HG03354 (cell line): ENCODE results near the gene KIRREL3.

Experiments used
- ATAC-seq: cut with Tn5 transposase; IDR thresholded peaks from one replicate; pipeline ENCODE4 v1.9.1; 2021; ENCODE audit warnings: mild to moderate bottlenecking; ENCODE audit not compliant: unreplicated experiment, poor library complexity, severe bottlenecking

KIRREL3 gene

DNA sequence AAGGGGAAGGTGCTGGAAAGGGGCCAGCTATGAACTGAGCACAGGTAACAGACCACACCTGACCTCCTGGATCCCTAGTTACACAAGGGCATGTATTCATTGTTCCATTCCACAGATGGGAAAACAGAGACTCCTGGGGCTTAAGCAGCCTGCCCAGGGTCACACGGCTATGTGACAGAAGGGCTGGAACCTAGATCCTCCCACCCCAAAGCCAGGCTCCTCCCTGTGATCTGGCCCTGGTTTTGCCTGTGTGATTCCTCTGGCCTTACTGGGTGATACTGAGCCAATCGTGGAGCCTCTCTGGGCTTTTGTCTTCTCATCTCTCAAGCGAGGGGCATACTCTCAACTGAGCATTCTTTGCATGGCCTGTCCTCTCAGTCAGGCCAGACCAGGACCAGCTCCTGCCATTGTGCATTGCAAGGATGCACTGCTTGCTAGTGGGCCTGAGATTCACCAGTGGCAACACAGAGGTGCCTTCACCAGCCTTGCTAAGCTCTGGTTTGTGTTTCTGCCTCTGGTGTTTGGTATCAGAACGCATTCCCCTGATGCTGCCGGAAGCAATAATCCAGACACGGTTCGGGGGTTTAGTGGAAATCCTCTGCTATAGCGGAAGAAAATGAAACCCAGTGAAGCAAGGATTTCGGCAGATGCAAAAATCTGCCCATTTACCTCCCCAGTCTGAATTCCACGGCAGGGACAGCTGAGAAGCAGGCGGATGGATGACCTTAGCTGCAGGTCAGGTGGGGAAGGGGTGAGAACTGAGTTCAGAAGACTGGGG, 418.5 kb downstream of the KIRREL3 start:
- ATAC-seq, result no peak

DNA sequence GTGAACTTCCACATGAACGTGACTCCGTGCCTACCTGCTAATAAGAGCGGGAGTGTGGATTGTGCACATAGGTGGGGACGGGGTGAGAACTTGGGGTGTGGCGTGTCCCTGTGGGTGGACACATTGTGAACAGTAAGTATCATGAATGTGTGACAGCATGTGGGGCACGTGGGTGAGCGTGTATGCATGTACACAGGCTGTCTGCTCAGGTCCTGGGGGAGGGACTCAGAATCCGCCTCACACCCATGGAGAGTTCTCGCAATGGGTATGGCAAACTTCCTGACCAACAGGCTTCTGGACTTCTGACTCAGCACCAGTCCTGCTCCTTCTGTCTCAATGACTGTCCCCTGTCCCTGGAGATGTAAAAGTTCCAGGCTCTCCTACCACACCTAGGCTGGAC, 422.1 kb downstream of the KIRREL3 start:
- ATAC-seq, result no peak

DNA sequence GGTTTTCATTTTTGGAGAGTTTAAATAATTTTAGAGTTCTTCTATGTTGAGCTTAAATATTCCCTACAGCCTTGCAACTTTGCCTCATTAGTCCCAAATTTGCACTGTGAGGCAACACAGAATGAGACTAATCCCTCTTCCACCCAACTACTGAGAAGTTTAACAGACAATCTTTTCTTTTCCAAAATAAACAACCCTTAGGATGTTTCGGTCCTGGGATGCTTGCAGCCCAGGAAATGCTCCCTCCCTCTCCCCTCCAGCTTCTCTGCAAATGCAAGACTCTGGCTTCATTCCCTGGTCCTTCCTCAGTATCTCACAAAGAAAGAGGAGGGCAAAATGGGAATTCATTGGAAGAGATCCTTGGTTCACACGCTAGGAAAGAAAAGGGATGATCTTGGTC, 422.5 kb downstream of the KIRREL3 start:
- no peak for ATAC-seq

DNA sequence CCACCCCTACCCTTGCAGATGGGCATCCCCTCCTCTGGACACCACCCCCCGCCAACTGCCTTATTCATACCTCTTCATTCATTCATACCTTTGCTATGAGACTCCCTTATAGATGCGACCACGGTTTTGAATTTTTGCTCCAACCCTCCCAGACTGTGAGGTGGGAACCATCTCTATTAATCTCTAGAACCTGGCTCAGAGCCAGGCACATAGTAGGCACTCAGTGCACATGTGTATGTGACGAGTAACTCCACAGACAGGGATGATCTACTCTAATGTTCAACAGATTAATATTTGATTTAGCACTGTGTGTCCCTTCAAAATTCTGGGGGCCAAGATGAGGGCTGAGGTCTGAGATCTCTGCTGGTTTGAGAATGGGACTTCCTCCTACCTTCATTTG, 424.7 kb downstream of the KIRREL3 start:
- ATAC-seq, result no peak

DNA sequence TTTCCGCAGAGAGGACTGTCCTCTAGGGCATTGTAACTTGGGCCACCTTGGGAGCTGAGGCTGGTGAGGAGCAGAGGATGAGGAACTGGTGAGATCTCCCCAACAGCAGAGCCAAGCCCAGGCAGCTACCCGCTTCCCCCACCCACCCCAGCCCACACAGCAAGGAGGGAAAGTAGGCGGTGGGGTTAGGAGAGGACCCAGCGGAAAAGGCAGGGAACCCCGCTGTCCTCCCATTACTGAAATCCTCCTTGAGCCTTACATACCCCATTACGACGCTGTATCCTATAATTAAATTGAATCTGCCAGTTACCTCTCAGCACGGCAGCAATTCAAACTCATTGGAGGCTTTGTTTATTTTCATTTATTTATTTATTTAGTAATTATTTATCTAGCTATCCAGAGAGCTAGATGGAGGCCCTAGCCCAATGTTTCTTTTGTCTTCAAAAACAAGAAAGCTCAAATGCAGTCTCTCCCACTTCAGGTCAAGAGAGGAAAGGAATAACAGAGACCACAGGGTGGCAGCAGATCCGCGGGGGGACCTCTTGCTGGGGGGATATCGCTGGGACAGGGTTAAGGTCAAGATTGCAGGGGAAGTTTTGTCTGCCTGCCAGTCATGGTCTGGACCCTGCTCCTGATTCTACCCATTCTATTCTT, 427.1 kb downstream of the KIRREL3 start:
- no peak for ATAC-seq

DNA sequence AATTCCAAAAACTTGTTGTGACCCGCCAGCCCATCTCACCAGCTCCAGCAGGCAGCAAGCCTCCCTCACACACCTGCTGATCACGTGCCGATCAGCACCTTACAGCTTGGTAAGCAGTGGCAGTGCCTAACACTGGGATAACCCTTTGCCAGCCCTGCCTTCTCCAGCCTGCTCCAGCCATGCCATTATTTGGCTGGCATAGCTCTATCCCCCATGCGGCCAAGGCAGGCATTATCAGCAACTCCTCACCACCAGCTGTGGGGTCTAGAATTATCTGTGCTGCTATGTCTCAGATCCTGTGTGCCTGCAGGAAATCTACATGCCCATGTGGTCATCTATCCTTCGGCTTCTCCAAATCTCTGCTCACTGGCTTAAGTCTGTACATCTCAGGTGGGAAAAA, 430.1 kb downstream of the KIRREL3 start:
- ATAC-seq, result no peak

DNA sequence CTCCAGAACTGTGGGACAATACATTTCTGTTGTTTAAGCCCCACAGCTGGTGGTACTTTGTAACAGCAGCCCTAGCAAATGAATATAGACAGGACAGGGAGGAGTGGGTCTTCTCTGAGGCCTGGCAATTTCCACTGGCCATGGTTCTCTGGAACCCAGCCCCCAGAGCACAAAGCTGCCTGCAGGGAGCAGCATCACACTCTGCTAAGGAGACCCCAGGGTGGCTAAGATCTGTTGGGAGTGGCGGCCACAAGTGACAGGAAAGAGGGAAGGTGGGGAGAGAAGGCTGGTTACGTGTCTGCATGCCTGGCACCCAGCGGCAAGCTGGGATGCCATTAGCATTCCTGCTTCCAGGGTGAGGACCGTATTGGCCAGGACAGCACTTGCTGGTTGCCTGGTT, 433.2 kb downstream of the KIRREL3 start:
- ATAC-seq, result no peak

DNA sequence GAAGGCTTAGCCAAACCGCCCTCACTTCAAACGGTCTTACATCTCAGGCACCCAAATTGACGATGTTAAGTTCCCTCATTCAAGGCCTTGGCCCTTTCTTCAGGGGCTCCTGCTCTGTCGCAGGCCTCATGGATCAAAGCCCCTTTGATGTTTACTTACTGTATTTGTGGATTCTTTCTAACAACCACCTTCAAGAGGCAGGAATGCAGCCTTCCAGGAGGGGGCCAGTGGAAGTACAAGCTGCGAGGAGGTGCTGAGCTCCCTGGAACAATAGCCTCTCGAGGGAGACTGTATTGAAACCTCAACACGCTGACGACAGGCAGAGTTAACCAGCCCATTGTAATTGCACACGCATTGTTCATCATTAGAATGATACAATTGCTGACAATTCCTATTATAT, 436.0 kb downstream of the KIRREL3 start:
- no peak for ATAC-seq

DNA sequence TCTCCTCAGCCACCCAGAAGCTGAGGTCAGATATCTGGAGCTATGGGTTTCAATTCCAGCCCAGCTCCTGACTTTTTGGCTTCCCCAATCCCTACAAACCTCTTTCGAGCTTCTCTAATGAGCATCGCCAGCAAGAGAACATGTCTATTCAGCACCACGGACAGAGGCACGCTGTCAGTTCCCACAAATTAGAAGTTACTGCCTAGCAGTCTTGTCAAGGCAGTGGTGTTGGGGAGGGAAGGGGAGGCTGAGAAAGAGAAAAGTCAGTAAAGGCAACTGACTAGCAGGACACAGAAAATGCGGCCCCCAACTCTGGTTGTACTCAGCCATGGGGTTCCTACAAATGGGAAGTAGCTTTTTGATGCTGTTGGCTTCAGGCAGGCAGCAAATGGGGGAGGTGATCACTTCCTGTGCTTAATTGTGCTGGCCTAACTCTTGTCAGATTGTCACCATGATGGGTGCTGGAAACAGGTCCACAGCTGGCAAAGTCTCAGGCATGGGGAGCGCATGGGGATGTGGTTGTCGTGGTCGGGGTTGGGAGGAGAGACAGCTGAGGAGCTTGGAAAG, 439.2 kb downstream of the KIRREL3 start:
- ATAC-seq, result no peak

DNA sequence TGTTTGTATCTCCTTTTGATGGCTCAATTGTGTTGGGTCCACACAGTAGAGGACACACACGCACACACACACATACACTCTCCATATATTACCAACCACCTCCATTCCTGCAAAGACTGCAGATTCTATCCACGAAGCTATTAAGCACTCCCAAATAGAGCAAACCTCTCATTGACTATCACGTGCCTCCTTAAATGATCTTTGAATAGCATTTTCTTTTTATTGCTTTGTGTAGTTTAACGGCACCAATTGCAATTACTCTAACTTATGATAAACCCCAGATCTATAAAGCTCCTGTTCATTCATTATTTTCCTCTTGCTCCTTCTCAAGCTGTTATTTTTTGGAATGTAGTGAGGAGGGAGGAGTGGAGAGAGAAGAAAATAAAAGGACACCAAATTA, 440.3 kb downstream of the KIRREL3 start:
- ATAC-seq, result no peak

DNA sequence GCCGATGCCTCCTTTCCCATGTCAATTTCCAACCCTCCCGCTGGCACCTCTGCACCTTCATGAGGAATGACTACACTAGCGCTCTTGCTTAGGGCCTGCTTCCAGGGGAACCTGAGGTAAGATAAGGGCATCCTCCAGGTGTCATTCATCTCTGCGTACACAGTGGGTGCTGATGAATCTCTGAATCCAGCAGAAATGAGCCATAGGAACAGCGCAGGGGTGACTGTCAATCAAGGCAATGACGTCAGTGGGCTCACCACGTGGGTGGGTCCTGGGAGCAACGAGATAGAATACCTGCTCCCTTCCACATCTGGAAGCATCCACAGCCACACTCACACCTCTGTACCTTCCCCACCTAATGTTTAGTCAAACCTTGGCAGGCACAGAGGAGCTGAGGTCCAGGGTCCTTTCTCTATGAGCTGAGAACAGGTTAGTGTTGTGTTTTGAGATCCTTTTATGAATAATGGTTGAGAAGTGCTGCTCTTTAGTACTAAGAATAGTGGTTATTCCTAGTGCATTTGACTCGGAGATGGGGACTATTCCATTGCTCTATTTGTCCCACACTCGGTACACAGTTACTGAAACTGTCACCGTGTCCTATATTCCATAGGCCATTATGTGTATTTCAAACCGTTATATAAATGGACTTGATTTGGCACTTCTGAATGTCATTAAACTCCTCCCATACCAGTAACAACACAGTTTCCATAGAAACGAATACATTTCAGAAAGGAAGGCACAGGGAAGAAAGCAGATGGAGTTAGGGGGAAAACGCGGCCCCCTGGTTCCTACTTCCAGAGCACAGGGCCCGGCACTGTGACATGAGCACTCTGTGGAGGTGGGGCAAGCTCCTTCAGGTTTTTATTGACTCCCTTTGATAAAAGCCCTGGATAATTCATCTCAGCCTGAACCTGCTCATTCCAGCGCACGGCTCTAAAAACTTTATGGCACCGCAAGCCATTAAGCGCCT, 451.7 kb downstream of the KIRREL3 start:
- ATAC-seq, result no peak

DNA sequence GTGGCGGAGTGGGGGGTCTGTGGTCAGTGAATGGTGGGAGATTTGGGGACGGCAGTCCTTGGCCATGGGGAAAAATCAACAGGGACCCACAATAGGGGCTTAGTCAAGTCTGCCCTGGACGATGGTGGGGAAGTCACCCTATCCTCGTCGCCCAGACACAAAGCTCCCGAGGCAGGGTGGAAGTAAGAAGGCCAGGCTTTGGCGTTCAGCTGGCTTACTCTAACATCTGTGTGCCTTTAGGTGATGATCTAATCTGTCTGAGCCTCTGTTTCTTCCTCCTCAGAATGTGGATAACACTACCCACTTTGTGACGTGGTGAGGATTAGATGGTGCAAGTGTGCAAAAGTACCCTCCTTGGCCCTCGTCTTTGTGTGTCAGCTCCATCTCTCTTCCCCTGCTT, 452.9 kb downstream of the KIRREL3 start:
- ATAC-seq, result no peak

DNA sequence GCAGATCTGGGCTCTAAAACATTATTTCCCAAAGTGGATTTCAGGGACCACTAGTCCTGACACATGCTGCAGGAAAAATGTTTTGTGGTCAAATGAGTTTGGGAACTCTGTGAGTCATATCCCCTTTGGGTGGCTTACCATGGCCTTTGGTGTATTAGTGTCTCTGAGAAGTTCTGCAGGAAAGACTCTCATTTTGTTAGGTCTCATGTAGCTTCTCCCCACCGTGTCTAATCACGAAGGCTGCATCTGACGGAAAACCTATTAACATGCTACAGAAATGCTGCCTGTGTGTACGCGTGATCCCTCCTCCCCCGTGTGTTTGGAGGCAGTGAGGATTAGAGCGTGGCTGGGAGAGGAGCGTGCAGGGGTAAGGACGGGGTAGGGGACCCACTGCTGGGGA, 453.4 kb downstream of the KIRREL3 start:
- ATAC-seq, result no peak

DNA sequence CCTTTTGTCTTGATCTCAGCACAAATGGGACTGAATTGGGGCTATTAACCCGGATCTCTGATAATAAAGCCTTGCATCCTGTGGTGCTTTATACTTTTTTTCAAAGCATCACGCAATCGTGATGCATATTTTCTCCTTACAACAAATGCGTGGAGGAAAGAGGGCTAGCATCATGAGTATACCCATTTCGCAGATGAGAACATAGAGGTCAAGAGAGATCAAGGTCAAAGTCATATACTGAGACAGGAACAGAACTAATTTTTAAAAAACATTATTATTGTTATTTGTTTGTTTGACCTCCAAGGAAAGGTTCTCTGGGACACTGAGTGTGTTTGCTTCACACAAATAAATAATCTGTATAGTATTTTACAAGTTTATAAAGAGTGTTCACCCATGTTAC, 453.9 kb downstream of the KIRREL3 start:
- no peak for ATAC-seq

DNA sequence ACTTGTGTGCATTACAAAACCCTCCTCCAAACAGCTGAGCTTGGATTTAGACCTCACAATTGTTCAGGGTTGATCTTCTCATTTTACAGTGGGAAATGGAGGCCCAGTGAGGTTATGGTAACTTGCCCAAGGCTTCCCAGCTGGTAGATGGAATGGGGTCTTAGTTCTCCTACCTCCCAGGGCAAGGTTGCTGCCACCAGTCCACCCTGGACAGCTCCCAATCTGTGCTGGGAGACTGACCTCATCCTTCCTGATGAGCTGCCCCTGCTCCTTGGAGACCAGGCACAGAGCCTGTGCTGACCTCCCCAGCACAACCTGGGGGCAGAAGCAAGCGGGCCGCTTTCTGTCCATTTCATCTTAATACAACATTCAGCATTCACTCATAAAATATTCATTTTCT, 454.4 kb downstream of the KIRREL3 start:
- no peak for ATAC-seq

DNA sequence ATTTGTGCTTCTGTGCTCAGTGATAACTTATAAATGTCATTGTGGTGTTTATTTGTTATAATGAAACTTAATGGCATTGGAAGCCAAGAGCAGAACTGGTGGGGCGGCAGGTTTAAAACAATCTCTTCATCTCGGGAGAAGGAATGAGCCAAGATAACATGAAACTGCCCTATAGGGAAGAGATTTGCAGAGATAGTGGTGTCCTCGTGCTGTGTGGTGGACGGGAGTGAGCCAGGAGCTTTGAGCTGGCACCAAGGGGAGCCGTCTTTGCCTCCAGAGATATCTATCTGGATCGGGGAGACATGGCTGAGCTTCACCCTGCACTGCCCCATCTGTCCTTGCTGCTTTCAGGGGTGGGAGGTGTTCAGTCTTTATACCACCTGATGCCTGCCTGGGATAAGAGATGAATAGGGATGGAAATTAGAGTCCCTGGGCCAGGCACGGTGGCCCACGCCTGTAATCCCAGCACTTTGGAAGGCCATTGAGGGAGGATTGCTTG, 455.5 kb downstream of the KIRREL3 start:
- ATAC-seq, result no peak

DNA sequence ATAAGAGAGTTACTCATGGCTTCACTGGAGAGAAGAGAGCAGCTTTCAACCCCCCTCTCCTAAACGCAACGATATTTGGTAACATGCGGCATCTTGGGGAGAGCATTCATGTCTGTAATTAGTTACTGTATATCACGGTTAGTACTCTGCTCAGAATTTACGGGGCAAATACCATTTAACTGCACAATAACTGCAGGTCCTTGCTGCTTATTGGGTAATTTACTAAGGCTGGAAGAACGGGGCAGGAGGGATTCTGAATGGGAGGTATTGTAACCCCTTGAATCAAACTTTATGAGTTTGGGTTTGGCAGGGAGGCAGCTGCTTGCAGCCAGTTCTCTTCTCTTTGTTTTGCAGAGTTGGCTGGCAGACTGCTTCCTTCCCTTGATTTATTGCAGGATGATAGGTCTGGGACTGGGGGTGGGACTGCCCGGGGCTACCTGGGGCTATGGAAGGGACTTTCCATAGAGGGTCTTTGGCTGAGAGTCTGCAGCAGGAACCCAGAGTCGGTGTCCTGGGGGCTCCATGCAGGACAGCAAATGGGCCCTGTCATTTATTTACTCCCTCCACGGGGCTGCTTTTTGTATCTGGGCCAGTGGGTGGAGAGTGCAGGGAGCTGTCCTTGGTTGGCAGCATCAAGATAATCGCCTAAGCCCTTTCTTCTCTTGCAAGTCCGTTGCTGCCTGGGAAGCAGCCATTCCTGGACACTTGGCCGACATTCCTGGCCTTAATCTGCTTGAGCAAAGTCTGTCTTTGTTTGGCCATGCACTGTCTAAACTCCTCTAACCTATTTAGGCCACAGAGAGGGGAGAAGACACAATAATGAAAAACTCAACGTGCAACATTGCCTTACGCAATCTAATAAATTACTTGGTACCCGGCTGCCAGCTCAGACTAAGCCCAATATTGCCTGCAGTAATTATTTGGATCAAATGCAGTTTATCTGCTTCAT, 456.2 kb downstream of the KIRREL3 start:
- ATAC-seq, result no peak

DNA sequence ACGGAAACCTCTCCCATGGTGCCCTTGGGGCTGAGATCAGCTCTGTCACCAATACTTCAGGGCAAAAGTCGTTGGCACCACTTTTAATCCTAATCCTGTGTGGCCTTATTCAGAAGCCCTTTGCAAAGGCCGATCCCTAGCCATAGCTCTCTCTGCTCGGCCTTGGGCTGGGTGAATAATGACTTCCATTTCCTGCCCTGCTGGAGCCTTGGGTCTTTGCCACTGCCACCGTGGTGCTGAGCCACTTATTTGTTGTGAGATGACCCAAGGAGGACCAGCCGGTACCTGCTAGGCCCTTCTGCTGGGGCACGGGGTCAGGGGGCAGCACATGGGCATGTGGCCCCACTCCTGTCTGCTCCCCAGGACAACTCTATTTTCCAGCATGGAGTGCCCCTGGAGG, 456.9 kb downstream of the KIRREL3 start:
- no peak for ATAC-seq
